GM18861 (cell line): Measurements from ENCODE around the gene TSGA10IP.

Experiments used
- ATAC-seq: cut with Tn5 transposase; IDR thresholded peaks from one replicate; pipeline ENCODE4 v1.9.1; 2021; ENCODE audit not compliant: unreplicated experiment

Gene TSGA10IP

DNA sequence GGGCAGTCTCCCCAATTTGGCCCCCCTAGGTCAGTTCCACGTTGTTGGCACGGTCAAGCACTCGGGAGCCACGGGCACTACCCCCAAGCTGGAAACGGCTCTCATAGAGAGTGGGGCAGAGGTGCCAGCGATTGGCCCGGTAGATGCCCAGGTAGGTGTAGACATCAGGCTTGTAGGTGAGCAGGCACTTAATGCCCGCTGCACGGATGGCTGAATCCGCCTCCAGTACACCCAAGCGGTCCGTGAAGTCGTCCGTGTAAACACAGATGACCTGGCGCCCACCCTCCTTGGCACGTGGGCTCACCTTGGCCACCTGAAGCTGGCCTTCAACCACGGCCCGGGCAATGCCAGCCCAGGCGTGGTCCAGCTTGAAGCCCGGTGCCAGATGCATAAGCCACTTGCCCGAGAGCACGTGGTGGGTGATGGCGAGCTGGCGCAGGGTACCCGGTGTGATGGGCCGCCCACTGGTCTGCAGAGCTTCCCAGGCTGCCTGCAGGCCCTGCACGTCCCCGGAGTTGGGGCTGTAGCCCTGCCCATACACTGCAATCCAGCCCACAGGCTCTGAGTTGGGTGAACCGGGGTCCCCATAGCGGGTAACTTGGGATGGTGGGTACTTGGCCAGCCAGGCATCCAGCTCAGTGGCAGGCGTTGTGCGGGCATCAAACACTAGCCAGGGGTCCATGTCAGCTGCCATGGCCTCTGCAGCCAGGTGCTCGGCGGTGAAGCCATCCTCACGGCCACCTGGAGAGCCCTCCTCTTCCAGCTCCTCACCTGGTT, 27.7 kb upstream of the TSGA10IP start:
- no peak for ATAC-seq

DNA sequence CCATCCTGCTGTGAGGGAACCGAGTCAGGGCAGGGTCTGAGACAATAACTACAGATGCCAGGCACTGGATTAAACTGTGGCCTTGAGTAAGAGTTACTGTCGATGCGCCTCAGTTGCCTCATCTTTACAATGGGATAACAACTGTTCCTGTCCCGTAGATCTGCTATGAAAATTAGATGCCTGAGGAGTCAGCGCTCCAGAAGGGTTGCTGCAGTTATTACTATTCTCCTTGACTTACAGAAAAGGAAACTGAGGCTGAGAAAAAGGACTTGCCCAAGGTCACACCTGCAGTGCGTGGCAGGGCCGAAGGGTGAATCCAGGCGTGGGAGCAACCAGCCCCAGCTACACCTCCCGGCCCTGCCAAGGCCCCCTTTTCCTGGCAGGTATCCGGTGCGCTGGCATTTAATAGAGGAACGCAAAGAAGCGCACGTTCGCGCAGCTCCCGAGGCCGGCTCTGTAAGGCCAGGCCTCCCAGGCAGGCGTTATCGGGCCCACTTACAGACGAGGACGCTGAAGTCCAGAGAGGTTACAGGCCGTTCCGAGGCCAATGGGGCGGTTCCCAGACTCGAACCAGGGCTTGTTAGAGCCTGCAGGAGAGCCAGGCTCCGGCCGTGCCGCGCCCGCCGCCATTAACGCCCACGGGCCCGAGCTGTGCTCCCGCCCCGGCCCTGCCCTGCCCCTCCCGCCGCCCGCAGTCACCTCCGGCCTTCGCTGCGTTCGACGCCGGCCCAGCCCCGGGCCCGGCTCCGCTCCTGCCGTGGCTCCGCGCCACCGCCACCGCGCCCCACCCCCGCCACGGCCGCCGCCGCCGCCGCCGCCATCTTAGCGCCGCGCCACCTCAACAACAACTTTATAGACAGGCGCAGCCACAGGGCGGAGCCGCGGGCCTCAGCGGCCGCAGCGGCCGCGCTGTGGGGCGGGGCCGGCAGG, 26.8 kb upstream of the TSGA10IP start, which contains the start of gene C11orf68:
Gene C11orf68, minus strand, starts transcription at position 852 of the 930 bp plus-strand sequence. Its CDS starts 31 bp downstream, at position 821.
- peak; percentile 36 for ATAC-seq

DNA sequence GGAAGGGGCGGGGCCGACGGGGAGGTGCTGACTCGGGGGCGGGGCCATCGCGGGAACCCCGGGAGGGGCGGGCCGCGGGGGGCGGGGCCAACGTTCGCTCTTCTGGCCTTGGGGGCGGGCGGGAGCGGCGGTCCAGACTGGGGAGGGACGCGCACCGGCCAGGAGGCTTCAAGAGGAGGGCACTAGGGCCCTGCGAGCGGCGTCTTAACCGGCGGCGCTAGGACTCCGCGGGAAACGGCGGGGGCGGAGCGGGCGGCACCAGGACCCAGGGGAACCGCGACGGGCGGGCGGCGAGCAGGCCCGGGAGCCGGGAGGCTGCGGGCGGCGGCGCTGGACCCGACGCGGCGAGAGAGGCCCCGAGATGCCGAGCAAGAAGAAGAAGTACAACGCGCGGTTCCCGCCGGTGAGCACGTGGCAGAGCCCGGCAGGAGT, 26.1 kb upstream of the TSGA10IP start, which contains the start of gene DRAP1:
Gene DRAP1, plus strand, starts transcription at position 286 of the 432 bp plus-strand sequence. Its CDS starts 76 bp downstream, at position 362.
- peak; percentile 73 for ATAC-seq

DNA sequence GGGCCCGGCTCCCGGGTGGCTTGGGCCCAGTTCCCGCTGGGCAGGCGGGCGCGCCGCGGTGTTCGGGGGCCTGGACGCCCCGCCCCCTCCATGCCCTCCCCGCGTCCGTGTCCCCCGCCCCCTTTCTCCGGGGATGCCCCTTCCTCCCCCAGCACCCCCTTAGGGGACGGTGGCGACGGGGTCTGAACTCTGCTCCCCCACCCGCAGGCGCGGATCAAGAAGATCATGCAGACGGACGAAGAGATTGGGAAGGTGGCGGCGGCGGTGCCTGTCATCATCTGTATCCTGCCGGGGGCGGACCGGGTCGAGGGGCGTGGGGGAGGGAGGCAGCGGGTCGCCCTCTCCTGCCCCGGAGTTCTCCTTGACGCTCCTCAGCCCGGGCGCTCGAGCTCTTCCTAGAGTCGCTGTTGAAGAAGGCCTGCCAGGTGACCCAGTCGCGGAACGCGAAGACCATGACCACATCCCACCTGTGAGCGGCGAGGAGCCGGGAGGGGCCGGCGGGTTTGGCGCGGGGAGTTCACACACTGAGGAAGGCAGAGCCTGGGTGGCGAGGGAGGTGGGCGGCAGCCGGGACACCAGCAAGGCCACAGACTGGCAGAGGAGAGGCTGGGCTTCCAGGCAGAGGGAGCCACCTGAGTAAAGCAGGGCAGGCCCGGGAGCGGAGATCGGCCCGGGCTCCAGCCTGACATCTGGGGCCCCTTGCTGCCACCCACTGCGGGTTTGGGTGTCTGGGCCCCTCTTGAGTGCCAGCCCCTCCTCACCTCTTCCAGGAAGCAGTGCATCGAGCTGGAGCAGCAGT, 25.5 kb upstream of the TSGA10IP start:
- ATAC-seq: peak; percentile 24

DNA sequence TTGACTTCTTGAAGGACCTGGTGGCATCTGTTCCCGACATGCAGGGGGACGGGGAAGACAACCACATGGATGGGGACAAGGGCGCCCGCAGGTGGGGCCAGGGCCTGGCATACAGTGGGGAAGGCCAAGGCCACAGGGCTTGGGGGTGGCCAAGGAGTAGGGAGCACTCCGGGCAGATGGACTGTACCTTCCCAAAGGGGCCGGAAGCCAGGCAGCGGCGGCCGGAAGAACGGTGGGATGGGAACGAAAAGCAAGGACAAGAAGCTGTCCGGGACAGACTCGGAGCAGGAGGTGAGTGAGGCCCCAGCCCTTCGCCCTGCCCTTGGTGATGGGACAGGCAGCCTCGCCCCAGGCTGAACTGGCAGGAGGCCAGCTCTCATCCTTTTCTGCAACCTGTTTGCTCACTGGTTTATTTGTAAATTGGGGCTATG, 24.9 kb upstream of the TSGA10IP start:
- no peak for ATAC-seq

DNA sequence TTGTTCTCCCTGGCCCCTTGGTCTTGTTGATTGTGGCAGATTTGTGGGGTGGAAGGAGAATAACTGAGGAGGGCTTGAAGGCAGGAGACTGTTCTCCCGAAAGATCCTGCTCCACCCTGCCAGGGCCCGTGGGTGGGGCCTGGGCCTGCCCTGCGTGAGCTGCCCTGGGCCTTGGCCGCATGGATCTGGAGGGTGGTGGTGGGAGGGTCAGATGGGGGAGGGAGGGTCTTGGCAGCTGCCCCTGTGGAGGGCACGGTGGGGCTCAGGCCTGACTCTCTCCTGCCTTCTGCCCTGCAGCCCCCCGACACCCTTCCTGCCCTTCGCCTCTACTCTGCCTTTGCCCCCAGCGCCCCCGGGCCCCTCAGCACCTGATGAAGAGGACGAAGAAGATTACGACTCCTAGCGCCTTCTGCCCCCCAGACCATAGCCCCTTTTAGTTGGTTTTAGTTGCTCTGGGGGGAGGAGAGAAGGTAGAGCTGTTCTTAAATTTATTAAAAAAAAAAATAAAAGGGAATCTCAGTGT, 24.2 kb upstream of the TSGA10IP start:
- ATAC-seq: no peak

DNA sequence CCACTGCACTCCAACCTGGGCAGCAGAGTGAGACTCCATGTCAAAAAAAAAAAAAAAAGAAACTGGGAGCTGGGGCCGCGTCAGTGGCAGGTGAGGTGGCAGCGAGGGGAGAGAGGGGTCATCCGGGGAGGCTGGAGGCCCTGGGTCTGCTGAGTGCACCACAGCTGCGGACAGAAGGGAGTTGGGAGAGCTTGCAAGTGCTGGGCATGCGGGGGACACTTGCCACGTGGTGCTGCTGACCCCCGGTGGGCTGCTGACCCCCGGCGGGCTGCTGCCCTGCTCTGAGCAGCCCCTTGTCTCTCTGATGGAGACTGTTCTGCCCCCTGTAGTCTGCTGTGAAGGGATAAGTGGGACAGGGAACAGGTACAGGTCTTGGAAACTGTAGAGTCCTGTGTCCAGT, 23.4 kb upstream of the TSGA10IP start:
- ATAC-seq: no peak

DNA sequence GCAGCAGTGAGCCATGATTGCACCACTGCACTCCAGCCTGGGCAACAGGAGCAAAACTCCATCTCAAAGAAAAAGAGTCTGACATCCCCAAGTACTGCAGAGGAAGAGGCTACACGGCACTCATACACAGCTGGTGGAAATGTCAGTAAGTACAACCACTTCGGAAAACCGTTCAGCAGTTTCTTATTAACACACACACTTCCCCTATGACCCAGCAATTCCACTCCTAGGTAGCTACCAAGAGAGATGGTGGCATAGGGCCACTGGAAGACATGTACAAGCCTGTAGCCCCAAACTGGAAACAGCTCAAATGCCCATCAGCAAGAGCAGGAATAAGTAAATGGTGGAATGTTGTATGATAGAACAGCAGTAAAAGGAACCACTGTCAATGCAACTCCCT, 22.7 kb upstream of the TSGA10IP start:
- ATAC-seq: no peak

DNA sequence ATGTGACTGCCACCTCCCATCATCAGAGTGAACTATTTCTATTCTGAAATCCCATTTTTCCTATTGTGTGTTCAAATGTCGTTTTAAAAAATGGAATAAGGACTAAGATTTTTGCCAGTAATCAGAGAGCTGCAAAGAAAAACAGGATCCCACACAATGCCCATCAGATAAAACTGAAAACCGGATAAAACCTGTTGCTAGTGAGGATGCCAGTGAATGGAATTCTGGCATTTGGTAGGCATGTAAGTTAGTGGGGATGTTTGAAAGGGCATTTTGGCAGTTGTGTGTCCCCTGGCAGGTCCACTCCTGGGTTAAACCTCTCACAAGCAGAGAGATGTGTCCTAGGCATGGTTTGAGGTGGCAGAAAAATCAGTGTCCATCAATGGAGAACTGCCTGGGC, 19.9 kb upstream of the TSGA10IP start:
- no peak for ATAC-seq

DNA sequence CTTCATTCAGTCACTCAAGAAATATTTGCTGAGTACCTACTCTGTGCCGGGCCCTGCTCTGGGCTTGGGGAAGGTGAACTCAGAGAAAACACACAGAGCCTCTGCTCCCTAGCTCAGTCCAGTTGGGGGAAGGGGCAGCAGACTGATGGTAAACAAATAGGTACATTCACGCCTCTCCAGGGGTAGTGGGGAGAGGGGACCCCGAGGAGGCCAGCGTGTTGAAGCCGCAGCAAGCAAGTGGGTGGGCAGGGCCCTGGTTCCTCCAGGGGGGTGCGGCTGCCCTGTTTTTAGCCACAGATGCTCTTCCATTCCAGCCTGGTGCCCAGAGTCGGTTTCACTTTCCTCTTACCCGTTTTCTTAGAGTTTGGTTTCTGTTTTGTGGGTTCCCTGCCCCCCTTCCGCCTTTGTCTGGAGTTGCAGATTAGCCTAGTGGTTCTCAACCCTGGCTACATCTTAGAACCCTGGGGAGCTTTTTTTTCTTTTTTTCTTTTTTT, 17.3 kb upstream of the TSGA10IP start:
- no peak for ATAC-seq

DNA sequence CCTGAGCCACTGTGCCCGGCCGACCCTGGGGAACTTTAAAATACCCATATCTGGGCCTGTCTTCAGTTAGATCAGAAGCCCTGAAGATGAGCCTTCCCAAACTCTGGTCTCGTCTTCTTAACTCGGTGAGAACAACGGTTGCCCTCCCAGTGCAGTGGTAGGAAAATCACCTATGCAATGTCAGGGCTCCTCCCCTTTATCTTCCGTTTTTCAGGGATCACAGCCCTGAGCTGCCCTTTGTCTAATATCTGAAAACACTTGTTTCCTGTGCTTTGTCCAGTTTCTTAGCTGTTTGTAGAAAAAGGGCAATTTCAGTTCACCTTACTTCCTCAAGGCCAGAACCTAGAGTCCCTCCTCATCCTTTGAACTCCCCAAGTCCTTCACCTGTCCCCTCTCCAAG, 16.6 kb upstream of the TSGA10IP start:
- ATAC-seq: no peak

DNA sequence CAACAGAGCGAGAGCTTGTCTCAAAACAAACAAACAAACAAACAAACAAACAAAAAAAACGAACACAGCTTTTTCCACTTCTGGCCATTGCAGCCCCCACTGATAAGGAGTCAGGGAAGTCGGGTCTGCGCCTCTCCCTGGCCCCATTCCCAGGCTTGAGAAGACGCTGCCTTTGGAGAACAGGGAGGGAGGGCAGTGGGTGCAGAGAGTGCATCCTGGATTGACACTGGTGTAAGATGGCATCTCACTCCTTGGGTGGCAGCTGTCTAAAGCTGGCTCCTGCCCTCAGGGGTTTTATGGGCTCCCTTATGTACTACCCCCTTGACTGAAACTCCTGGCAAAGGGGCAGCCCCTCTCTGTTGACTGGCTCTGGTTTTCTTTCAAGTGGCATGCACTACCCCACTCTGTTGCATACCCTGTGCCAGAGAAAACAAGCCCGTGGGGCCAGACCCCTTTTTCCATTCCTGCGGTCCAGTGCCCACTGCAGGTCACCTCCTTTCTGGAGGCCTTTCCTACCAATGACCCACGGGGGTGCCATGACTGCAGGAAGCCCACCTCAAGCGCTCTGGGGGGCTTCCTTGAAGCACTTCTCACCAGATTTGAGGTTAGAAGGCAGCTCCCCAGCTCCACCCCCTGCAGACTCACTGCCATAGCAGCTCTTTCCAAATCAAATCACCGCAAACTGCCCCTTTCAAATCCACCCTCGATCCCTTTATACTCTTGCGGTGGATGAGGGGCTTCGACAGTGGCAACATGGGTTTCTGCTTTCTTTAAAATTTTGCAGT, 13.3 kb upstream of the TSGA10IP start:
- ATAC-seq: no peak

DNA sequence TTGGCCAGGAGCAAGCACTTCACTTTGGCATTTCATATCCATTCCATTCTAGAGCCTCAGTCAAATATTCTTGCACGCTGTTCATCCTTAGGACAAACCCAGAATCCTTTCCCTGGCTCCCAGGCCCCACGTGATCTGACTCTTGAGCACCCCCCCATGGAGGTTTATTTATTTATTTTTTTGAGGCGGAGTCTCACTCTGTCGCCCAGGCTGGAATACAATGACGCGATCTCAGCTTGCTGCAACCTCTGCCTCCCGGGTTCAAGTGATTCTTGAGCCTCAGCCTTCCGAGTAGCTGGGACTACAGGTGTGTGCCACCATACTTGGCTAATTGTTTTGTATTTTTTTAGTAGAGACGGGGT, 12.7 kb upstream of the TSGA10IP start:
- ATAC-seq: no peak

DNA sequence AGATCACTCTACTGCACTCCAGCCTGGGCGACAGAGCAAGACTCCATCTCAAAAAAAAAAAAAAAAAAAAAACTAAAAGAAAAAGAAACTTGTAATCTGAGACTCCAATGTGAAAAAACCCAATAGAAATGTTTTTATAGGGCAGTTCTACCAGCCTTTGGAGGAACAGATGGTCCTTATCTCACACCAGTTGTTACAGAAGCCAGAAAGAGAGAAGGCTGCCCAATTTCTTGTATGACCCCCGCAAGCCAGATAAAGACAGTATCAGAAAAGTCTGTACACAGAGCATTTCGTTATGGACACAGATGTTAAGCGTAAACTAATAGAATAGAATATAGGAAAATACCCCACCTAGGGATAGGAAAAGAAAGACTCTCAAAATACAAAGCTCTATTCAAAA, 11.3 kb upstream of the TSGA10IP start:
- no peak for ATAC-seq

DNA sequence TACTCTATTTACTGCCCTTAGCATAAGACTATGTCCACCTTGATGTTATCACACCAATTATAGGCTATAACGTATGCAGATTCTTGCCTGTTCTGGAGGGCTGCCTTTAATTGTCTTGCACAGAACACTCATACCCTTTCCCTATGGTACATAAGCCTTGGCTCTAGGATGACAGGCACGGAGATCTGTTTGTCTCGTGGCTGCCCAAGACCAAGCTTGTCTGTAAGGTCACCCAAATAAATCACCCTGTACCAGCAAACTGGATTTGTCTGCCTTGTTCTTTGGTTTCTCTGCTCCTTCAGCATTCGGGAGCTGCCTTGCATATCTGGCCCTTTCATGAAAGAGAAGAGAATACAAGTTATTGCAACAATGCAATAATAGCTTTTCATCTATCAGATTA, 7.5 kb upstream of the TSGA10IP start:
- ATAC-seq: no peak

DNA sequence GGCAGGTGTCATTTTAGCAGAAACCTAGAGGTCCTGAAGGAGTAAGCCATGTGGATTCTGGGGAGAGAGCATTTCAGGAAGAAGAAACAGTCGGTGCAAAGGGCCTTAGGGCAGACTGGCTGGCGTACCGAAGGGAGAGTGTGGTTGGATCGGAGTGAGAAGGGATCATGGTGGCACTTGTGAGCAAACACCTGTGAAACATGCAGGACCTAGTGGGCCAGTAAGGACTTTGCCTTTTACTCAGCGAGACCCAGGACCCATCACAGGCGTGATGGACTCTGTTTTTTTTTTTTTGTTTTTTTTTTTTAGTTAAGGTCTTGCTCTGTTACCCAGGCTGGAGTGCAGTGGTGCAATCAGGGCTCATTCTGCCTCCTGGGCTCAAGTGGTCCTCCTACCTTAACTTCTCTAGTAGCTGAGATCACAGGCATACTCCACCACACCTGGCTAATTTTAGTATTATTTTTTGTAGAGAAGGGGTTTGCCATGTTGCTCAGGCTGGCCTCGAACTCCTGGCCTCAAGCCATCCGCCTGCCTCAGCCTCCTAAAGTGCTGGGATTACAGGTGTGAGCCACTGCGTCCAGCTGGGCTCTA, 3.5 kb upstream of the TSGA10IP start:
- ATAC-seq: no peak

DNA sequence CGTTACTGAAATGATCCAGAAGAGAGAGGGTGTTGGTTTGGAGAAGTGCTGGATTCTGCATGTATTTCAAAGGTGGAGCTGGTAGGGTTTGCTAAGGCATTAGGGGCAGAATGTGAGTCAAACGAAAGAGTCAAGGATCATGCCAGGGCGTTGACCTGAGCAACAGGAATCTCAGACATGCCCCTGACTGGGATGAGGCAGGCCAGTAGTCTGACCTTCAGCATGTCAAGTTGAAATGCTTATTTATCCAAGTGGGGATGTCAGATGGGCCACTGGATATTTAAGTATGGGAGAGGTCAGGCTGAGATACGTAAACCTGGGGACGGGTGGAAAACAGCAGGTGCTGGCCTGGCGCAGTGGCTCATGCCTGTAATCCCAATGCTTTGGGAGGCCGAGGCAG, 2.7 kb upstream of the TSGA10IP start:
- ATAC-seq: no peak

DNA sequence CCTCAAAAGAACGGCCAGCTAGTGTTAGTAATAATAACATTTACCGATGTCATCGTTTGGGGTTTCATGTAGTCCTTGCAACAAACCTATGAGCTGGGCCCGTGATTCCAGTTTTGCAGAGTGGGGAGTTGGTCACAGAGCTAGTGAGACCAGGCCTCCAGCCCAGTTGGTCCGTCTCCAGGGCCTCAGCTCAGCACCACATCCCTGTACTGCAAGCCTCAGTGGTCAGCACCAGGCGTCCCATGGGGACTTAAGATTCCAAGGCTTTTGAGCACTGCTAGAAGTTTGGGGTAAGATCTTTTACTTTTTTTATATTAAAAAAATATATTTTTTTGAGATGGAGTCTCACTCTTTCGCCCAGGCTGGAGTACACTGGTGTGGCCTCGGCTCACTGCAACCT, 1.1 kb upstream of the TSGA10IP start:
- ATAC-seq: no peak

DNA sequence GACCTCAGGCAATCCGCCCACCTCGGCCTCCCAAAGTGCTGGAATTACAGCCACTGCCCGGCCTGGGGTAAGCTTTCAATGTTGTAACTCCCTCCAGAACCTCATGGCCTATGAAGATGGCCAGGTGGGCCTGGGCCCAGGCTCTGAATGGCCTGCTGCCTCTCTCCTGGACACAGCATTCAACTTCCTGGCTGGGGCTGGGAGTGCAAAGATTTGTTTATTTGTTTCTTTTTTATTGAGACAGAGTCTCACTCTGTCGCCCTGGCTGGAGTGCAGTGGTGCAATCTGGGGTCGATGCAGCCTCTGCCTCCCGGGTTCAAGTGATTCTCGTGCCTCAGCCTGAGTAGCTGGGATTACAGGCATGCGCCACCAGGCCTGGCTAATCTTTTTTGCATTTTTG, 513 bp upstream of the TSGA10IP start:
- no peak for ATAC-seq
